ENCODE results near the gene SNTG2.
"Not testable (repeated sequence)": the region's sequence is repeated elsewhere in the genome, so short reads cannot be mapped to it uniquely, and the experiment has no call there.

SNTG2 gene

DNA sequence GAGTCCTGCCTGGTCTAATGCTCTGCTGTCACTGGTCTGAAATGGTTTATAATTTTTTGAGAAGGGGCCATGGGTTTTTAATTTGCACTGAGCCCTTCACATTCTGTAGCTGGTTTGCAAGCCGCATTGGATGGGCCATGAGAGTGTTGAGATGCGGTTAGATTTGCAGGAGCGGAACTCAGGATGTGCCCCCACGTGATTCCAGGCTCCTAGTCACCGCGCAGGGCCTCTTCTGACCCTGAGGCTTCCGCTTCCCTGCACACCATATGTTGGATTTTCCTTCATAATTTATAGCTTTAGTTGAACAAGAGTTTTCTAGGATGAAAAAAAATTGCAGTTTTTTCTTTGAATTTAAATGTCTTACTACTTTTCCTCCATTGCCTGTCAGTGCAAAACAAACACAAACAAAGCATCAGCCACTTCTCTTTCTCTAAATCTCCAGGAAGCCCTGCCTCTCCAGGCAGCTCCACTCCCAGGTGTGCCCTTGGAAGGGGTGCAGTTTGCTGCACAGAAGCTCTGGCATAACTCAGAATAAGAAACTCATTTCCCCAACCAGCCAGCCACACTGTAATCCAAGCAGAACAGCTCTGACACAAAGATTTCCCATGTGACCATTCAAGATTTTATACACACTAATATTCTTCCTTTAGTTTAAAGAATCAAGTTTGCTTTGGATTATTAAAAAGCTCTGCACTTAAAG lies 444.2 kb downstream of the SNTG2 start:
- no peak for DNase-seq

DNA sequence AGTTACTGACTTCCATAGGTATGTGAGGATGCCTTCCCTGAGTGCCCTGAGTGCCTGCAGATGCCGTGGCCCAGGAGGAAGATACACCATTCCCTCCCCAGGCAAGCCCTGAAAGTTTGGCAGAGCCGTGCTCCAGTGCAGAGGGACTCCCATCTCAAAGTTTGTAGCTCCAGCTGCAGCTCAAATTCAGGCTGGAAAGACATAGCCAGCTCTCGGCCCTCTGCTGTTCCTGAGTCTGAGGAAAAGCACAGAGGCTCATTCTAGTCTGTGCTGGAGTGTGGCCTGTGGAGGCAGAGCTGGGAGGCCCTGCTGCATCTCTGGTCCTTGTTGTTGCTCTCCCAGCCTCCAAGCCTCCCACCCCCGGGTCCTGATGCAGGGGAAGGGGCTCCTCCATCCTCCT lies 446.7 kb downstream of the SNTG2 start:
- DNase-seq = no peak

DNA sequence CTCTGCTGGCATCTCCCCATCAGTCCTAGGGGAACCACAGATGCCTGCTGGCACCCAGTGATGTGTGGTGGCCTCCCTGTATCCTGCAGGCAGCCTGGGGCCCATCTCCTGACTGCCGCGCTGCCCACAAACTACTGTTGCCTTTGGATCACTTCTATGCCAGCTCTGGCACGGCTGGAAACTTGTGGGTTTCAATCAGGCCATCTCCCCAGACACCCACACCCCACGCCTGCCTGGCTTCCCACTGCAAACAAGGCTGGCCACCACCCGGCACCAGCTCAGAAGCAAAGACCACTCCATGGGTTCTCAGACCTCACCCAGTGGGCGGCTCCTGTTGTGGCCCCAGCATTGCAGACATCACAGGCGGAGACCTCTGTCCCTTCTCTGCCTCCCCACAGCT lies 447.5 kb downstream of the SNTG2 start:
- no peak for DNase-seq

DNA sequence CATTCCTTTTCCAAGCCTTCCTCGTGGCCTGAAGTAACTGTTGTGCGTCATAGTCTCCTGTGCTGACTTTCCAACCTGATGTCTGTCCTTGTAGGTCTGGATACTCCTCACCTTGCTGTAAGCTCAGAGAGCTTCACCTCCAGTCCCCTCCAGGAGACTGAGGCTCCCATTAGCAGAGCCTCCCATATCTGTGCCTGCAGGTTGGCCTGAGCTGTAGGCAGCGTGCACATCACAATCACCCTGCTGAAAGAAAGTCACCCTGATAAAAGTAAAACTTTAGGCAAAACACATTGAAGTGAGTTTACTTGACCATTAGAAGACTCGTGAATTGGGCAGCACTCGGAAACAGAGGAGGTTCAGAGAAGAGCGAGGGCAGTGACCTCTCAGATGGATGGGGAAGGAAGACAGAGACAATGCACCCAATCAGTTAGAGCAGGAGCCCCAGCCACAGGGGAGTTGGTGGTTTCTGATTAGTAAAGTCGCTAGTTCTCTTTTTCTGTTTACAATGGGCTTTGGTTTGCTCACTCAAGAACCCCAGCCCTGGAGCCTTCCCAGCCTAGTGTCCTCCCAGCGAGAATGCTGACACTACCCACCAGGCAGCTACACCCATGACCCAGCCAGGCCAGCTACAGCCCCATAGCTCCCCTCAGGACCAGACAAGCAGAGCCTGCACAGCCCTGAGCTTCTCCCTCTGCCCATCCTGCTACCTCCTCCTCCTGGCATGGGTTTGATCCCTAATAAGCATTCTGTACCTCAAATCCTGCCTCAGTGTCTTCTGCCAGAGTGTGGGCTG lies 450.5 kb downstream of the SNTG2 start:
- no peak for DNase-seq

DNA sequence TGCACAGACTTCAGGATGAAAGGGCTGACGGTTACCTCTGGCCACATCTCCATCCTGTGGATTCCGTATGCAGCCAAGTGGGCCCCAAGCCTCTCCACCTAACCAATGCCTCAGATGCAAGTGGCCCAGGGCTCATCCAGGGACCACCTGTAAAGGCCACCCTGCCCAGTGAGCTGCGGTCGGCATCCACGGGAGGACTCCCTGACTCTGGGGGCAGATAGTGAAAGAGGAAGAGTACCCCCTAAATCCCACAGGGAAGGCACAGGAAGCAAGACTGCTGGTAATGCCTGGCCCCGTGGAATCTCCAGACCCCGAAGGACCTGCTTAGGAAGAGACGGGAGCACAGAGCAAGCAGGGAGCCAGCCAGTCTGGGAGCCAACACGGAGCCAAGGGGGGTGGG lies 451.4 kb downstream of the SNTG2 start:
- no peak for DNase-seq

DNA sequence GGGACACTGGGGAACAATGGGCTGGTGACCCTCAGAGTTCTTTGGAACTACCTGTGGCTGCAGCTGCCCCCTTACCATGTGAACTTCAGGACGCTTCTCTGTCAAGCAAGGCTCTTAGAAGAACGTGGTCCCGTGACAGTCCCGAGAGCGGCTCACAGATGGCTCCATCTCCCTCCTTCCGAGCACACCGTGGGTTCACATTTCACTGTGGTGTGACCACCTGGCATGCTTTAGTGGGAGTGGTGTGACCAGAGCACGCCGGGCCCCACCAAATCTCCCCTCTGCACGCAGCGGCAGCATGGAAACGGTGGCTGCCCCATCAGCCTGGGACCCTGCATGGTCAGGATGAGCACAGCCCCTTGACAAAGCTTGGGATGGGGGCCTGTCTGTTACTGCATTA lies 452.9 kb downstream of the SNTG2 start:
- DNase-seq = no peak

DNA sequence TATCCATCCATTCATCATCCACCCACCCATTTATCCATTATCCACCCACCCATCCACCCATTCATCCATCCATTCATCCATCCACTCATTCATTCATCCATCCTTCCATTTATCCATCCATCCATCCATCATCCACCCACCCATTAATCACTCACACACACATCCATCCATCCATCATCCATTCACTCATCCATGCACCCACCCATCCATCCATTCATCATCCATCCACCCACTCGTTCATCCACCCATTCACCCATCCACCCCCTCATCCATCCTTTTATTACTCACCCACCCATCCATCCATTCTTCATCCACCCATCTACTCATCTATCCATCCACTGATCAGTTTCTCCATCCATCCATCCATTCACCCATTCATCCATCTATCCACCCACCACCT lies 454.5 kb downstream of the SNTG2 start:
- no peak for DNase-seq

DNA sequence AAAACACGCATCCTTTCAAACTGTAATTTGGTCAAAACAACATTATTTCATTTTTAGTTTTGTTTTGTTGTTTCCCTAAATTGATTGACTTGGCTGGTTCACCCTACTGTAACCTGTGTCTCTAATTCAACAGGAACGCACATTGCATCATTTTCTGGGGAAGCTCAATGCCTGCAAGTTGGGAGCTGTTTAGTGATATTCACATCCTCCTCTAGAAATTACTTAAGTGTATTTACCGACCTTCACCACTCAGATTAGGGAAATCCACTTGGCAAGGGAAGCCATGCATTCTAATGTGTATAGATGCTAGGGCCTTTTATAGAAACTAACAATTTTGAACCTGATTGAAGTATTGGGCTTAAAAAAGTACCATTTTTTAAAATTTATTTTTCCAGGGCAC lies 455.3 kb downstream of the SNTG2 start:
- DNase-seq = no peak

DNA sequence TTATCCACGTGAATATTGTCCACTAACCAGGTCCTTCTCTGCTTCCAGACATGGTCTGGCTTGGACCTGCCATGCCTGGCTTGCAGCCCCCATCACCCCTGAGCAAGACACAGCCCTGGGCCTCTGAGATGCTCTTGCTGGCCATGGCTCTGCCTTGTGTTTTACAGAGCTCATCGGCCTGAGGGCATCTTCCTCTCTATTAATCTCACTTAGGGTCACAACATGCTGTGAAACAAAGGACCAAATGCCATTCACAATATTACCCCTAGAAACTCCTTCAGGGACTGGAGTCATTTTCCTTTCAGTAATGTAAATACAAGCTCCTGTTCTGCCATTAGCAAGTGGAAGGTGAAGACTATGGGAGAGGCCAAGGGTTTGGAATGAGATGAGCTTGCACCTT lies 455.8 kb downstream of the SNTG2 start:
- no peak for DNase-seq

DNA sequence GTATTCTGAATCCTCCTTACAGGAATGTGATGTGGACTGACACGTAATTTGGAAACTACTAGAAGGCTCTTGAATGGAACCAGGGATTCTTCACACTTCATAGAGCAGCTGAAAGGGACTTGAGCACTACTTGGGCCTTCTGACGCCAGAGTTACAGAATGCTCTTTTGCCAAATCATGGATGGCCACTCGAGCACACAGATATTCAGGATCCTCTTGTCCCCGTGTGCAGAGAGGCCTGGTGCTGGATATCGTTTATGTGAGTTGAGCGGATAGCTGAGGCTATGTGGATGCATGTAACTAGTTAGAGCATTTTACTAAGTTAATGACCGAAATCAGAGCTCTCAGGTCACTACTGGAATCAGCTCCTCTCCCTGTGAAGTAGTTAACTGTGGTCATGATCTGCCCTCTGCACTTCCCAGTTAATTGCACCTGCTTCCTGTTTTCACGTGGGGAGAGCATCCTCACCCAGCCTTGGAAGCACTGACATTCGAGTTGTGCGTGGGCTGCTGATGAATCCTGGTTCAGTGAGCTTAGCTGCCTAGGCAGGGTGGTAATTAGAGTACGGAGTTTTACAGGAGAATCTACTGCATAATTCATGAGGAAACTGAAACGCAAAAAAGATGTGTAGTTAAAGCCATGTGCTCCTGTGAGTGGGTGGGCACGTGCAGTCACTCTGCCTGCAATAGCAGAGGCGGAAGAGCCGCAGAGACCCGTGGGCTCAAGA lies 457.5 kb downstream of the SNTG2 start:
- DNase-seq = no peak

DNA sequence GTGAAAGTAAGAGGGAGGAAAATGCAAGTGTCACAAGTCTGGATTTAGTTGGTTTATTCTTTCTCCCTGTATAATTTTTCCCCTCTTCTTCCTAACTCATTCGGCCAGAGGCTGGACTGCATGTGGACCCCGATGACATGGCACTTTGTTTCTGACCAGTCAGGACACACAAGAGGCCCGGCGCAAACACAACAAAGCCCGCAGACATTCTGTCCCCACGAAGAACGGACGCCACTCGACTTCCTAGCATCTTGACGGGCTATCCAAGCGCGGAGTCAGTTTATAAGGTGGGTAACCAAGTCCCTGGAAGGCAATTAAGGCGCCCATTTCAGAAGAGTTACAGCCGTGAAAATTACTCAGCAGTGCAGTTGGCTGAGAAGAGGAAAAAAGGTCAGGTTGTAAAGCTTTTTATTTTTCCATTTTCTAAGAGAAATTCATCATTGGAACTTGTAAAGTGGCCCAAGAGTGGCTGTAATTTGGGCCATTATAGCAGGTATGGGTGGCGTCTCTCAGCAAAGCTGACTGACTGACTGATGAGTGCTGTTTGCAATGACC lies 462.6 kb downstream of the SNTG2 start, which contains the start of gene TPO:
TPO (plus strand) TSS at position 308 of the 555 bp plus-strand sequence. CDS start 946 bp downstream, outside the sequence.
- no peak for DNase-seq

DNA sequence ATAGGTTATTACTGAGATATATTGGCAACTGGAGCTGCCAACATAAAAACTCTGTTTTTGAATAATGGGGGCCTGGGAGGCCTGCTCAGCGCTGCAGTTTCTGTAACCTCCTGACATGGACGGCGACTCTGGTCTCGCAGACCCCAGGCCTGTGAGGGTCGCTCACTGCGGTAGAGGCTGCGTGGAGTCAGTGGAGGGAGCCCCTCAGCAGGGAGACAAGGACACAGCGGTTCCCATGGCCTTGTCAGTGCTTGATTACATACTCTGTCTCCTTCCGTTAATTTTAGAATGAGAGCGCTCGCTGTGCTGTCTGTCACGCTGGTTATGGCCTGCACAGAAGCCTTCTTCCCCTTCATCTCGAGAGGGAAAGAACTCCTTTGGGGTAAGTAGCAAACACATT lies 463.5 kb downstream of the SNTG2 start:
- no peak for DNase-seq

DNA sequence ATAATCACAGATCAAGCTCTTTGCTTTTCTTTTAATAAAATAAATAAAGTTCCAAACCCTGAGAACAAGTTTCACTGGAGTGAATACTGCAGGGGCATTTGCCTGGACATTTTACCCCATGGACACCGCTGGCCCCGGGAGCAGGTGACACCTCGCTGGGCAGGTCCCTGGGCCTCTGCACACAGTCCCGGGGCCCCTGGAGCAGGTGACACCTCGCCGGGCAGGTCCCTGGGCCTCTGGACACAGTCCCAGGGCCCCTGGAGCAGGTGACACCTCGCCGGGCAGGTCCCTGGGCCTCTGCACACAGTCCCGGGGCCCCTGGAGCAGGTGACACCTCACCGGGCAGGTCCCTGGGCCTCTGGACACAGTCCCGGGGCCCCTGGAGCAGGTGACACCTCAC lies 464.3 kb downstream of the SNTG2 start:
- not testable (repeated sequence) for DNase-seq

DNA sequence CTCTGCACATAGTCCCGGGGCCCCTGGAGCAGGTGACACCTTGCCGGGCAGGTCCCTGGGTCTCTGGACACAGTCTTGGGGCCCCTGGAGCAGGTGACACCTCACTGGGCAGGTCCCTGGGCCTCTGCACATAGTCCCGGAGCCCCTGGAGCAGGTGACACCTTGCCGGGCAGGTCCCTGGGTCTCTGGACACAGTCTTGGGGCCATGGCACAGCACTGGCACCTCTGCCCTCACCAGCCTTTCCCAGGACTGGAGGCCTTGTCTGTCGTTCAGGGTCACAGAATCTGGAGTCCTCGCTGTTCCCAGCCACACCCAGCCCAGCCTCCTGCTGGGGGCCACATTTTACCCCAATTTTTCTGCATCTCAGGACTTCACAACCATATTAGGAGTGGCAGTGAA lies 464.9 kb downstream of the SNTG2 start:
- no peak for DNase-seq
